HS-5 (cell line): ENCODE results near the gene HLA-DRA.
"Not testable (repeated sequence)": the region's sequence is repeated elsewhere in the genome, so short reads cannot be mapped to it uniquely, and the experiment has no call there.

ENCODE experiments used
- DNase-seq: peaks from one replicate; pipeline ENCODE4 v3.0.0-alpha.2; 2012; ENCODE audit warnings: low read depth

HLA-DRA gene

GRCh38 chr6:32431142-32431541, 8.5 kb upstream of the HLA-DRA start:
- no peak for DNase-seq

GRCh38 chr6:32432050-32432450, 7.6 kb upstream of the HLA-DRA start:
- DNase-seq: no peak

GRCh38 chr6:32433950-32434349, 5.7 kb upstream of the HLA-DRA start:
- not testable (repeated sequence) for DNase-seq

GRCh38 chr6:32436186-32436585, 3.5 kb upstream of the HLA-DRA start:
- no peak for DNase-seq

- no peak for DNase-seq
Observed at GRCh38 chr6:32436995-32437836, 2.5 kb upstream of the HLA-DRA start.

- DNase-seq: no peak
Observed at GRCh38 chr6:32439139-32439538, 548 bp upstream of the HLA-DRA start.

GRCh38 chr6:32442243-32442667, 2.6 kb downstream of the HLA-DRA start:
- no peak for DNase-seq

GRCh38 chr6:32442977-32443552, 3.4 kb downstream of the HLA-DRA start:
- DNase-seq: no peak

- DNase-seq: no peak
Observed at GRCh38 chr6:32444433-32444832, 4.7 kb downstream of the HLA-DRA start.

- no peak for DNase-seq
Observed at GRCh38 chr6:32445321-32445854, 5.7 kb downstream of the HLA-DRA start.

GRCh38 chr6:32447932-32448331, 8.2 kb downstream of the HLA-DRA start:
- no peak for DNase-seq

- DNase-seq: no peak
Observed at GRCh38 chr6:32449088-32449736, 9.5 kb downstream of the HLA-DRA start.

GRCh38 chr6:32457054-32457453, 17.4 kb downstream of the HLA-DRA start:
- no peak for DNase-seq

GRCh38 chr6:32459781-32460424, 20.2 kb downstream of the HLA-DRA start:
- no peak for DNase-seq

GRCh38 chr6:32460528-32460927, 20.8 kb downstream of the HLA-DRA start:
- DNase-seq: no peak

GRCh38 chr6:32461493-32461892, 21.8 kb downstream of the HLA-DRA start:
- DNase-seq: no peak

- DNase-seq: no peak
Observed at GRCh38 chr6:32462609-32463008, 22.9 kb downstream of the HLA-DRA start.

- not testable (repeated sequence) for DNase-seq
Observed at GRCh38 chr6:32467743-32468503, 28.2 kb downstream of the HLA-DRA start.

GRCh38 chr6:32472781-32473375, 33.2 kb downstream of the HLA-DRA start:
- DNase-seq: no peak

- not testable (repeated sequence) for DNase-seq
Observed at GRCh38 chr6:32473376-32474348, 34.0 kb downstream of the HLA-DRA start.
